Panc1 (cell line): Measurements from ENCODE around the gene THADA. TPM values are rescaled to one million over a fixed set of nuclear protein-coding genes. Genes with fewer than 3 reads are reported as not detected.

Source experiments
- ATAC-seq: fragments of 200-7000 bp; cut with Tn5 transposase; 2 replicates; pipeline ENCODE4 v1.9.1; 2020; ENCODE audit warnings: mild to moderate bottlenecking, moderate library complexity
- BruUV-seq: library from RNA; stranded (reverse); fragments of 400-500 nt; replicated peaks from 2 replicates; lab custom pipeline; 2021; lab: Mats Ljungman, UMichigan
- CTCF ChIA-PET: fragments of 300-600 bp; sonication (Branson Sonifier 250); formaldehyde crosslinking; loops from one replicate; lab custom pipeline; 2022; ENCODE audit warnings: antibody characterized with exemption; lab: Charles Lee
- POLR2A ChIA-PET: fragments of 300-600 bp; sonication (Branson Sonifier 250); formaldehyde crosslinking; loops from one replicate; lab custom pipeline; 2022; ENCODE audit warnings: antibody characterized with exemption; lab: Charles Lee
- DNase-seq: peaks from one replicate; pipeline ENCODE4 v3.0.0-alpha.2; 2010; ENCODE audit warnings: low read depth, low spot score
- H3K27ac ChIP-seq: 2 replicates; pipeline ENCODE4 v1.5.1; 2011; ENCODE audit warnings: mild to moderate bottlenecking, low read length, inconsistent platforms
- H3K27me3 ChIP-seq: fragments of 200-500 bp; sonication (Bioruptor generic); 2 replicates; pipeline ENCODE4 v1.6.0; 2014; ENCODE audit warnings: low read length, inconsistent platforms; ENCODE audit not compliant: control insufficient read depth, insufficient read depth
- H3K36me3 ChIP-seq: fragments of 200-500 bp; sonication (Bioruptor generic); 2 replicates; pipeline ENCODE4 v1.5.1; 2014; ENCODE audit warnings: inconsistent platforms, mild to moderate bottlenecking, low read length, moderate library complexity; ENCODE audit not compliant: control insufficient read depth, insufficient read depth
- H3K4me1 ChIP-seq: 2 replicates; pipeline ENCODE4 v1.5.1; 2011; ENCODE audit warnings: inconsistent platforms, mild to moderate bottlenecking, low read length, moderate library complexity; ENCODE audit not compliant: control insufficient read depth, insufficient read depth
- H3K4me3 ChIP-seq, 2 experiments: 2 replicates each; pipeline ENCODE4 v1.5.1; 2011 to 2012; ENCODE audit warnings: low read depth in 2 of 2, low read length in 2 of 2, mild to moderate bottlenecking in 2 of 2, inconsistent platforms in 1 of 2, moderate library complexity in 1 of 2
- H3K9me3 ChIP-seq: fragments of 200-500 bp; sonication (Bioruptor generic); 2 replicates; pipeline ENCODE4 v1.5.1; 2014; ENCODE audit warnings: low read depth, mild to moderate bottlenecking, inconsistent platforms, low read length, moderate library complexity; ENCODE audit not compliant: control insufficient read depth, insufficient read depth
- POLR2AphosphoS5 ChIP-seq: IDR thresholded peaks from 2 replicates; pipeline ENCODE4 v1.6.1; 2012; ENCODE audit warnings: mild to moderate bottlenecking, low read depth, low read length, moderate library complexity
- SIN3A ChIP-seq: IDR thresholded peaks from 2 replicates; pipeline ENCODE4 v1.6.1; 2012; ENCODE audit warnings: low read depth, mild to moderate bottlenecking, low read length, moderate library complexity, borderline replicate concordance; ENCODE audit not compliant: insufficient read depth
- TCF7L2 ChIP-seq: IDR thresholded peaks from 2 replicates; pipeline ENCODE4 v1.6.1; 2011; ENCODE audit warnings: mild to moderate bottlenecking, low read depth, low read length, inconsistent platforms
- in situ Hi-C: cut with HindIII; loops from 2 replicates; pipeline ENCODE4 v1.10.0; 2016; ENCODE audit warnings: low sequenced_read_pairs, low pct_unique_long_range_greater_than_20kb
- intact Hi-C: fragments of 100-400 bp; cut with micrococcal nuclease; formaldehyde crosslinking; loops from one replicate; pipeline ENCODE4 v1.10.0; 2022; ENCODE audit not compliant: unreplicated experiment
- total RNA-seq: library from RNA; stranded (reverse); gene quantifications from one replicate; pipeline ENCODE4 v1.2.1, GENCODE V29; 2021; ENCODE audit not compliant: unreplicated experiment
- TF ChIP-seq, protein P1 (sequence below): fragments of 450-650 bp; IDR thresholded peaks from 2 replicates; pipeline ENCODE4 v1.5.1; 2017; ENCODE audit warnings: mild to moderate bottlenecking
- TF ChIP-seq, protein P2 (sequence below), 2 experiments: IDR thresholded peaks; 2 replicates each; pipeline ENCODE4 v1.6.1; 2011 to 2012; ENCODE audit warnings: low read depth in 2 of 2, control low read depth in 1 of 2, low read length in 1 of 2, mild to moderate bottlenecking in 1 of 2, moderate library complexity in 1 of 2; ENCODE audit not compliant: insufficient read depth in 1 of 2

Gene THADA
- total RNA-seq, 1 experiment from 2014 or later = 37.2 TPM

DNA sequence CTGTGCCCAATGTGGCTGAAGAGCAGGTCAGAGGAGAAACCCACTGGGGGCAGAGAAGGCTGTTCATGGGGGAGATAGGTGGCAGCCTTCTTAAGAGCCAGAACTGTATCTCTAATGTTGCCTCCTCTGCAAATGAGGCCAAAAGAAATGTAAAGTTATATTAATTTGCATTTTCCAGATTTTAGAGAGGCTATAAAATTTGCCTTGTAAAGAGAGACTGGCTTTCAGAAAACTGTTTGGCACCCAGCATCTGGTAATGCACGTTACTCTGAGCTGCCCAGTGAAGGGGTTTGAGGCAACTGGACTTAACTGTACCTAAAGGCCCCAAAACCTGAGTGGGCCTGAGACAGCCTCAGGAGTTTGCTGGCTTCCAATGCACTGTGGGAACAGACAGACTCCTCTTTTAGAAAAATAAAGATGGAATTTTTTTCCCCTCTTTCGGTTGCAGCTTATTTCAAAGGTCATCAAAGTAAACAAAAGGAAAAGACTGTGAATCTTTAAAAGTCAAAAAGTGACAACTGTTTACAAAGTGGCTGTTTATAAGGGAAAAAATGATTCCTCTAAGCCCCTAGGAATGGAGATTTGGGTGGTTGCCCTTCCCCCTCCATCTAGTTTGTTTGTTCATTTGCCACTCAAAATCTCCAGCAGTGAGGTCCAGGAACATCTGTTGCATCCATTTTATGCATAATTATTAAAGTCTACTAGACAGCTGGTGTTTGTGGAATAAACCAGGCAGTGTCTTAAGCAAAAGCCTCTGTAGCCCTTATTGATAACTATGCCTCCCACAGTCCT, 237.2 kb downstream of the THADA start:
- no peaks in the 10 kb centered on the region for H3K27me3 ChIP-seq
- no peaks in the 10 kb centered on the region for H3K9me3 ChIP-seq
- no TSS peak for BruUV-seq
- intact Hi-C loops = no loop called here
- CTCF ChIA-PET = no interaction called here
- no peak overlapping the region for H3K4me3 ChIP-seq
- DNase-seq = no peak
- no peak overlapping the region for H3K27ac ChIP-seq
- in situ Hi-C loops = no loop called here
- POLR2A ChIA-PET = no interaction called here
- no peaks in the 10 kb centered on the region for H3K4me1 ChIP-seq
- H3K36me3 ChIP-seq = no peaks in the 10 kb centered on the region
- TF ChIP-seq, protein P1, sequence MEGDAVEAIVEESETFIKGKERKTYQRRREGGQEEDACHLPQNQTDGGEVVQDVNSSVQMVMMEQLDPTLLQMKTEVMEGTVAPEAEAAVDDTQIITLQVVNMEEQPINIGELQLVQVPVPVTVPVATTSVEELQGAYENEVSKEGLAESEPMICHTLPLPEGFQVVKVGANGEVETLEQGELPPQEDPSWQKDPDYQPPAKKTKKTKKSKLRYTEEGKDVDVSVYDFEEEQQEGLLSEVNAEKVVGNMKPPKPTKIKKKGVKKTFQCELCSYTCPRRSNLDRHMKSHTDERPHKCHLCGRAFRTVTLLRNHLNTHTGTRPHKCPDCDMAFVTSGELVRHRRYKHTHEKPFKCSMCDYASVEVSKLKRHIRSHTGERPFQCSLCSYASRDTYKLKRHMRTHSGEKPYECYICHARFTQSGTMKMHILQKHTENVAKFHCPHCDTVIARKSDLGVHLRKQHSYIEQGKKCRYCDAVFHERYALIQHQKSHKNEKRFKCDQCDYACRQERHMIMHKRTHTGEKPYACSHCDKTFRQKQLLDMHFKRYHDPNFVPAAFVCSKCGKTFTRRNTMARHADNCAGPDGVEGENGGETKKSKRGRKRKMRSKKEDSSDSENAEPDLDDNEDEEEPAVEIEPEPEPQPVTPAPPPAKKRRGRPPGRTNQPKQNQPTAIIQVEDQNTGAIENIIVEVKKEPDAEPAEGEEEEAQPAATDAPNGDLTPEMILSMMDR = no peak
- TF ChIP-seq, protein P2, sequence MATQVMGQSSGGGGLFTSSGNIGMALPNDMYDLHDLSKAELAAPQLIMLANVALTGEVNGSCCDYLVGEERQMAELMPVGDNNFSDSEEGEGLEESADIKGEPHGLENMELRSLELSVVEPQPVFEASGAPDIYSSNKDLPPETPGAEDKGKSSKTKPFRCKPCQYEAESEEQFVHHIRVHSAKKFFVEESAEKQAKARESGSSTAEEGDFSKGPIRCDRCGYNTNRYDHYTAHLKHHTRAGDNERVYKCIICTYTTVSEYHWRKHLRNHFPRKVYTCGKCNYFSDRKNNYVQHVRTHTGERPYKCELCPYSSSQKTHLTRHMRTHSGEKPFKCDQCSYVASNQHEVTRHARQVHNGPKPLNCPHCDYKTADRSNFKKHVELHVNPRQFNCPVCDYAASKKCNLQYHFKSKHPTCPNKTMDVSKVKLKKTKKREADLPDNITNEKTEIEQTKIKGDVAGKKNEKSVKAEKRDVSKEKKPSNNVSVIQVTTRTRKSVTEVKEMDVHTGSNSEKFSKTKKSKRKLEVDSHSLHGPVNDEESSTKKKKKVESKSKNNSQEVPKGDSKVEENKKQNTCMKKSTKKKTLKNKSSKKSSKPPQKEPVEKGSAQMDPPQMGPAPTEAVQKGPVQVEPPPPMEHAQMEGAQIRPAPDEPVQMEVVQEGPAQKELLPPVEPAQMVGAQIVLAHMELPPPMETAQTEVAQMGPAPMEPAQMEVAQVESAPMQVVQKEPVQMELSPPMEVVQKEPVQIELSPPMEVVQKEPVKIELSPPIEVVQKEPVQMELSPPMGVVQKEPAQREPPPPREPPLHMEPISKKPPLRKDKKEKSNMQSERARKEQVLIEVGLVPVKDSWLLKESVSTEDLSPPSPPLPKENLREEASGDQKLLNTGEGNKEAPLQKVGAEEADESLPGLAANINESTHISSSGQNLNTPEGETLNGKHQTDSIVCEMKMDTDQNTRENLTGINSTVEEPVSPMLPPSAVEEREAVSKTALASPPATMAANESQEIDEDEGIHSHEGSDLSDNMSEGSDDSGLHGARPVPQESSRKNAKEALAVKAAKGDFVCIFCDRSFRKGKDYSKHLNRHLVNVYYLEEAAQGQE (IDR thresholded peaks at IDR 0.05; ENCODE audit: insufficient read depth in 1 of 2, low read depth in 2 of 2, low read length in 1 of 2) = no peak
- no peak for TF ChIP-seq TCF7L2
- no peak for TF ChIP-seq SIN3A
- TF ChIP-seq POLR2AphosphoS5 = no peak
- ATAC-seq = no peak

DNA sequence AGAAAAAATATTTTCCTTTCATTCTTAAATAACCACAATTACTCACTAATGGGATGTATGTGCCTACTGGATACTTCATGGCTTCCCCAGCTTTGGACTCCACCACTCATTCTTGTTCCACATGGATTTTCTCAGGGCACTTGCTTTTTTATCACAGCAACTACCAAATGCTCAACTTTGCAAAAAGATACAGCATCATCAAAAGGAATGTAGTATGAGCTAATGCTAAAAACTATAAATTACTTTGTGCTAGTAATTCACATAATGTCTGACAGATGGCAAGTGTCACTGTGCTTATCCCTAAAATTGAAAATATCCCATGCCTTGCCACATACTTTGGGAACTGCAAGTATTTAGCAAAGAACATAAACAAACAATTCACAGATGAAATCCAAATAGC, 239.1 kb downstream of the THADA start:
- H3K4me3 ChIP-seq = no peak overlapping the region
- no peaks in the 10 kb centered on the region for H3K4me1 ChIP-seq
- in situ Hi-C loops = no loop called here
- no peak for ATAC-seq
- TF ChIP-seq POLR2AphosphoS5 = no peak
- no peak for TF ChIP-seq TCF7L2
- TF ChIP-seq, protein P2 (IDR thresholded peaks at IDR 0.05; ENCODE audit: insufficient read depth in 1 of 2, low read depth in 2 of 2, low read length in 1 of 2) = no peak
- H3K36me3 ChIP-seq = no peaks in the 10 kb centered on the region
- no TSS peak for BruUV-seq
- intact Hi-C loops = no loop called here
- DNase-seq = no peak
- CTCF ChIA-PET = no interaction called here
- H3K27me3 ChIP-seq = no peaks in the 10 kb centered on the region
- no peak overlapping the region for H3K27ac ChIP-seq
- POLR2A ChIA-PET = no interaction called here
- no peaks in the 10 kb centered on the region for H3K9me3 ChIP-seq
